Fibroblast of villous mesenchyme (primary cell): ENCODE measurements around the gene HDGFL3. TPM values are rescaled to one million over a fixed set of nuclear protein-coding genes. Genes with fewer than 3 reads are reported as not detected.
"Not testable (repeated sequence)": the region's sequence is repeated elsewhere in the genome, so short reads cannot be mapped to it uniquely, and the experiment has no call there.

ENCODE experiments used
- DNase-seq: peaks from one replicate; pipeline ENCODE4 v3.0.0-alpha.2; 2010; ENCODE audit warnings: low read depth
- H3K4me3 ChIP-seq: 2 replicates; pipeline ENCODE4 v1.5.1; 2011; ENCODE audit warnings: low read depth, mild to moderate bottlenecking, low read length
- total RNA-seq: library from RNA; depleted of rRNA; stranded (reverse); fragments of >200 nt; gene quantifications from 2 replicates; pipeline ENCODE4 v1.2.3, GENCODE V29; 2012
- TF ChIP-seq, protein P1 (sequence below): IDR thresholded peaks from 2 replicates; pipeline ENCODE4 v1.5.1; 2012; ENCODE audit warnings: low read depth, mild to moderate bottlenecking, low read length; ENCODE audit not compliant: insufficient read depth

The HDGFL3 gene
- total RNA-seq, 1 donor: 23.7 TPM

- H3K4me3 ChIP-seq: no peak overlapping the region
- DNase-seq: no peak
- TF ChIP-seq, protein P1, sequence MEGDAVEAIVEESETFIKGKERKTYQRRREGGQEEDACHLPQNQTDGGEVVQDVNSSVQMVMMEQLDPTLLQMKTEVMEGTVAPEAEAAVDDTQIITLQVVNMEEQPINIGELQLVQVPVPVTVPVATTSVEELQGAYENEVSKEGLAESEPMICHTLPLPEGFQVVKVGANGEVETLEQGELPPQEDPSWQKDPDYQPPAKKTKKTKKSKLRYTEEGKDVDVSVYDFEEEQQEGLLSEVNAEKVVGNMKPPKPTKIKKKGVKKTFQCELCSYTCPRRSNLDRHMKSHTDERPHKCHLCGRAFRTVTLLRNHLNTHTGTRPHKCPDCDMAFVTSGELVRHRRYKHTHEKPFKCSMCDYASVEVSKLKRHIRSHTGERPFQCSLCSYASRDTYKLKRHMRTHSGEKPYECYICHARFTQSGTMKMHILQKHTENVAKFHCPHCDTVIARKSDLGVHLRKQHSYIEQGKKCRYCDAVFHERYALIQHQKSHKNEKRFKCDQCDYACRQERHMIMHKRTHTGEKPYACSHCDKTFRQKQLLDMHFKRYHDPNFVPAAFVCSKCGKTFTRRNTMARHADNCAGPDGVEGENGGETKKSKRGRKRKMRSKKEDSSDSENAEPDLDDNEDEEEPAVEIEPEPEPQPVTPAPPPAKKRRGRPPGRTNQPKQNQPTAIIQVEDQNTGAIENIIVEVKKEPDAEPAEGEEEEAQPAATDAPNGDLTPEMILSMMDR: no peak
These were observed 17.8 kb upstream of the HDGFL3 start for GRCh38 chr15:83225449-83225848.

DNA sequence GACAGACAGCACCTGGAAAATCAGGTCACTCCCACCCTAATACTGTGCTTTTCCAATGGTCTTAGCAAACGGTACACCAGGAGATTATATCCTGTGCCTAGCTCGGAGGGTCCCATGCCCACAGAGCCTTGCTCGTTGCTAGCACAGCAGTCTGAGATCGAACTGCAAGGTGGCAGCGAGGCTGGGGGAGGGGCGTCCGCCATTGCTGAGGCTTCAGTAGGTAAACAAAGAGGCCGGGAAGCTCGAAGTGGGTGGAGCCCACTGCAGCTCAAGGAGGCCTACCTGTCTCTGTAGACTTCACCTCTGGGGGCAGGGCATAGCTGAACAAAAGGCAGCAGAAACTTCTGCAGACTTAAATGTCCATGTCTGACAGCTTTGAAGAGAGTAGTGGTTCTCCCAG, 14.2 kb upstream of the HDGFL3 start:
- H3K4me3 ChIP-seq, DNase-seq: not testable (repeated sequence)

GRCh38 chr15:83219026-83219425, 11.4 kb upstream of the HDGFL3 start:
- TF ChIP-seq, protein P1: no peak
- no peak overlapping the region for H3K4me3 ChIP-seq
- DNase-seq: no peak

GRCh38 chr15:83215306-83215705, 7.7 kb upstream of the HDGFL3 start:
- no peak overlapping the region for H3K4me3 ChIP-seq
- DNase-seq: no peak
- TF ChIP-seq, protein P1: no peak

DNA sequence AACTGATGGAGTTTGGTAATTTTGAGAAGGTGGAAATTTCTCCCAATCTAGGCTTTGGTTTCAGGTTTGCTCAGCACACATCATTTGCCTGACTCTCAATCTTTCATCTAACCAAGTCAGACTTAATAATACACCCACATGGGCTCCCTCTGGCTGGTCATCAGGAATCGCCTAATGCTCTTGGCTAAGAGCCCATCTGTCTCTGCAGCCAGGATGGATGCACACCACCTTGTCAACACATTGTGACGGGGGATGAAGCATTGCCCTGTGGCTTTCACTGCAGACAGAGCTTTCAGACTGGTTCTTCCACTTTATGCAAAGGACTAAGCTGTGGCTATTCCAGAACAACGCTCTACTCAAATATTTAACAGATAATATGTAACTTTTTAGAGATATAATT, 3.0 kb upstream of the HDGFL3 start:
- no peak overlapping the region for H3K4me3 ChIP-seq
- DNase-seq: no peak
- TF ChIP-seq, protein P1: no peak

- DNase-seq: no peak
- no peak overlapping the region for H3K4me3 ChIP-seq
- TF ChIP-seq, protein P1: no peak
These were observed 1.7 kb upstream of the HDGFL3 start for GRCh38 chr15:83209333-83209732.

DNA sequence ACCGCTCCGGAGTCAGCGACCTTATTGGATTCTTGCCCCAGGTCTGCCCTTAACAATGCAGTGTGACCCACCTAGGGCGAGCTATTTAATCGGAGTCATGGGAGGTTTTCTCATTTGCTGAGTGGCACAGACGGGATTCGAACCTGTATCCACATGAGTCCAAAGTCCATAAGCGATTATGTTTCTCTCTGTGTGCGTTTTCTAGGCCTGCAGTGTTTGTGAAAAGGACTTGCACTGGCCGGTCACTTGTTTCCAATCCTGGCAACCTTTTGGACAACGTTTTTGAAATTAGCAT, 691 bp upstream of the HDGFL3 start:
- TF ChIP-seq, protein P1: no peak
- no peak for DNase-seq
- H3K4me3 ChIP-seq: peak overlapping the region; percentile 81
